Panc1 (cell line): Measurements from ENCODE around the gene TBC1D16.

Experiments used
- TF ChIP-seq, protein P1 (sequence below): fragments of 450-650 bp; IDR thresholded peaks from 2 replicates; pipeline ENCODE4 v1.5.1; 2017; ENCODE audit warnings: mild to moderate bottlenecking
- TF ChIP-seq, protein P2 (sequence below), 2 experiments: IDR thresholded peaks; 2 replicates each; pipeline ENCODE4 v1.6.1; 2011 to 2012; ENCODE audit warnings: low read depth in 2 of 2, control low read depth in 1 of 2, low read length in 1 of 2, mild to moderate bottlenecking in 1 of 2, moderate library complexity in 1 of 2; ENCODE audit not compliant: insufficient read depth in 1 of 2

DNA sequence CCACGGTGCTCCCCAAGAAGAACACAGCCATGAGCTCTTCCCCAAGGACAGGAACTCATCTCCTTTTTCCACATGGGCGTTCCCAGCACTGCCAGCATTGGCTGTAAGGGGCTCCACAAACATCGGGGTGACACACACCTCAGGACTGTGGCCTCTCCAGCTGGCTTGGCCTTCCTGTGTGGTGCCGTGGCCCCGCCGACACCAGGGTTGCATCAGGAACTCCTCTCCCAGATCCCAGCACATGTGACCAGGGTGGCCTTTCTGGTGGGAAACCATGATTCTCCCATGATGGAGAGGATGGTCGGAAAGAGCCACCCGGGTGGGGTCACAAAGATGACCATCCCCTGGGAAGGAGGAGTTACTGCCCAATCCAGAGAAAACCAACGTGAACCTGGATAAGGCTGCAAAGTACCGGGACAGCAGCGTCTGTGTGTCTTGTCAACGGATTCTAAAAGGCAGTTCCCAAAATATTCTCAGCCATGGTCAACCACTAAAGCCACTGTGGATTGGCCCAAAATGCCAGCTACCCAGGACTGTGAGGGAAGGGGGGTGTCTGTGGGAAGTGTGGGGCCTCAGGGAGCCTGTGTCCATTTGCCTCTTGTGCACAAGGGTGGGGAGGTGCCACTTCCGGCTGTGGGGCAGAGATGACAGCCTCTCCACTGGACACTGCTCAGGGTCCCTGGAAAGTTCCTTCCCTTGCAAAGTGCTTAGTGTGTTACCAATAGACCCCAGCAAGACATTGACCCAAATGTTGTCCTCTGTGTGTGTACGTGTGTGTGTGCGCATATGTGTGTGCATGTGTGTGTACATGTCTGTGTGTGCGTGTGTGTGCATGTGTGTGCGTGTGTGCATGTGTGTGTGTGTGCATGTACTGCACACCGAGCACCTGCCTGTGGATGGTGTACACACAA is 118.4 kb downstream of the TBC1D16 start:
- TF ChIP-seq, protein P1, sequence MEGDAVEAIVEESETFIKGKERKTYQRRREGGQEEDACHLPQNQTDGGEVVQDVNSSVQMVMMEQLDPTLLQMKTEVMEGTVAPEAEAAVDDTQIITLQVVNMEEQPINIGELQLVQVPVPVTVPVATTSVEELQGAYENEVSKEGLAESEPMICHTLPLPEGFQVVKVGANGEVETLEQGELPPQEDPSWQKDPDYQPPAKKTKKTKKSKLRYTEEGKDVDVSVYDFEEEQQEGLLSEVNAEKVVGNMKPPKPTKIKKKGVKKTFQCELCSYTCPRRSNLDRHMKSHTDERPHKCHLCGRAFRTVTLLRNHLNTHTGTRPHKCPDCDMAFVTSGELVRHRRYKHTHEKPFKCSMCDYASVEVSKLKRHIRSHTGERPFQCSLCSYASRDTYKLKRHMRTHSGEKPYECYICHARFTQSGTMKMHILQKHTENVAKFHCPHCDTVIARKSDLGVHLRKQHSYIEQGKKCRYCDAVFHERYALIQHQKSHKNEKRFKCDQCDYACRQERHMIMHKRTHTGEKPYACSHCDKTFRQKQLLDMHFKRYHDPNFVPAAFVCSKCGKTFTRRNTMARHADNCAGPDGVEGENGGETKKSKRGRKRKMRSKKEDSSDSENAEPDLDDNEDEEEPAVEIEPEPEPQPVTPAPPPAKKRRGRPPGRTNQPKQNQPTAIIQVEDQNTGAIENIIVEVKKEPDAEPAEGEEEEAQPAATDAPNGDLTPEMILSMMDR: no peak
- TF ChIP-seq, protein P2, sequence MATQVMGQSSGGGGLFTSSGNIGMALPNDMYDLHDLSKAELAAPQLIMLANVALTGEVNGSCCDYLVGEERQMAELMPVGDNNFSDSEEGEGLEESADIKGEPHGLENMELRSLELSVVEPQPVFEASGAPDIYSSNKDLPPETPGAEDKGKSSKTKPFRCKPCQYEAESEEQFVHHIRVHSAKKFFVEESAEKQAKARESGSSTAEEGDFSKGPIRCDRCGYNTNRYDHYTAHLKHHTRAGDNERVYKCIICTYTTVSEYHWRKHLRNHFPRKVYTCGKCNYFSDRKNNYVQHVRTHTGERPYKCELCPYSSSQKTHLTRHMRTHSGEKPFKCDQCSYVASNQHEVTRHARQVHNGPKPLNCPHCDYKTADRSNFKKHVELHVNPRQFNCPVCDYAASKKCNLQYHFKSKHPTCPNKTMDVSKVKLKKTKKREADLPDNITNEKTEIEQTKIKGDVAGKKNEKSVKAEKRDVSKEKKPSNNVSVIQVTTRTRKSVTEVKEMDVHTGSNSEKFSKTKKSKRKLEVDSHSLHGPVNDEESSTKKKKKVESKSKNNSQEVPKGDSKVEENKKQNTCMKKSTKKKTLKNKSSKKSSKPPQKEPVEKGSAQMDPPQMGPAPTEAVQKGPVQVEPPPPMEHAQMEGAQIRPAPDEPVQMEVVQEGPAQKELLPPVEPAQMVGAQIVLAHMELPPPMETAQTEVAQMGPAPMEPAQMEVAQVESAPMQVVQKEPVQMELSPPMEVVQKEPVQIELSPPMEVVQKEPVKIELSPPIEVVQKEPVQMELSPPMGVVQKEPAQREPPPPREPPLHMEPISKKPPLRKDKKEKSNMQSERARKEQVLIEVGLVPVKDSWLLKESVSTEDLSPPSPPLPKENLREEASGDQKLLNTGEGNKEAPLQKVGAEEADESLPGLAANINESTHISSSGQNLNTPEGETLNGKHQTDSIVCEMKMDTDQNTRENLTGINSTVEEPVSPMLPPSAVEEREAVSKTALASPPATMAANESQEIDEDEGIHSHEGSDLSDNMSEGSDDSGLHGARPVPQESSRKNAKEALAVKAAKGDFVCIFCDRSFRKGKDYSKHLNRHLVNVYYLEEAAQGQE (IDR thresholded peaks at IDR 0.05; ENCODE audit: insufficient read depth in 1 of 2, low read depth in 2 of 2, low read length in 1 of 2): no peak
